T-helper 1 cell treated with Interleukin-12 subunit alpha and Interleukin-12 subunit beta and Interleukin-4 antibody, amounts not matched to agents 30 μg/mL and 1 μg/mL, for 36 hours (primary cell): ENCODE results near the gene TMEM238L.

Experiments used
- H3K27ac Mint-ChIP-seq: one replicate; pipeline ENCODE4 v1.8.0; 2021; ENCODE audit warnings: mild to moderate bottlenecking, mixed read lengths
- H3K27me3 Mint-ChIP-seq: one replicate; pipeline ENCODE4 v1.8.0; 2021; ENCODE audit warnings: low read depth, mixed read lengths
- H3K36me3 Mint-ChIP-seq: one replicate; pipeline ENCODE4 v1.8.0; 2021; ENCODE audit warnings: low read depth, mixed read lengths
- H3K4me1 Mint-ChIP-seq: one replicate; pipeline ENCODE4 v1.8.0; 2021; ENCODE audit warnings: low read depth, mixed read lengths
- H3K4me3 Mint-ChIP-seq: one replicate; pipeline ENCODE4 v1.8.0; 2021; ENCODE audit warnings: mild to moderate bottlenecking, moderate library complexity, mixed read lengths
- H3K9me3 Mint-ChIP-seq: one replicate; pipeline ENCODE4 v1.8.0; 2021; ENCODE audit warnings: mixed read lengths

TMEM238L gene

DNA sequence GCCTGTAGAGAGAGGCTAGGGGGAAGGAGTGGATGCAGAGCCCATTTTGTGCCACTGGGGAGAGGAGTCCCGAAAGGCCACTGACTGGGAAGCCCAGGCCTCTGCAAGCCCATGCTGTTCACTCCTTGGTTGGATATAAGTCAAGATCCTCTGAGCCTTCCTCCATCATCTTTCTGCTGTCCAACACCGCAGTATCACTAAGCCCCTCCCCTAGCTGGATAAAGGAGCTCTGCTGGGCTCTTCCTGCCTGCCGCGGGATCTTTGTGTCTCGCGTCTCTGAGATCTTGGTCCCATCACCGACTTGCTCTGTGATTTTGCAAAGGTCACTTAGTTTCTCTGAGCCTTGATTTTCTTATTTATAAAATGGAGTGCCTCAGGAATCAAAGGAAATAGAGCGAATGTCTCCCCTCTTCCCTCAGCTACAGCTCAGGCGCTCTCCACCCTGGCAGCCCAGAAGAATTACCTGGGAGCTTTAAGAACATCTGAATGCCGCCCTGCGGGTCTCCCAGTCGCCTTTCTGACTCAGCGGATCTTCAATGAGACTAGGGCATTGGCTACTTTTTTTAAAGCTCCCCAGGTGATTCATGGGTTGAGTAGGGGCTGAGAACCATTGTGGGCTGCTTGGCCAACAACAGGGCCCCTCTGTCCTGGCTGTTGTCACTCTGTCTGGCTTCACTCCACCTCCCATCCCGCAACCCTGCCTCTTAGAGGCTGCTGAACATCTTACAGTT lies 48.9 kb downstream of the TMEM238L start:
- no peaks in the 10 kb centered on the region for H3K4me1 Mint-ChIP-seq
- H3K9me3 Mint-ChIP-seq = no peaks in the 10 kb centered on the region
- no peak overlapping the region for H3K27ac Mint-ChIP-seq
- peaks cover 4% of the 10 kb centered on the region for H3K27me3 Mint-ChIP-seq
- H3K4me3 Mint-ChIP-seq = no peak overlapping the region
- no peaks in the 10 kb centered on the region for H3K36me3 Mint-ChIP-seq

DNA sequence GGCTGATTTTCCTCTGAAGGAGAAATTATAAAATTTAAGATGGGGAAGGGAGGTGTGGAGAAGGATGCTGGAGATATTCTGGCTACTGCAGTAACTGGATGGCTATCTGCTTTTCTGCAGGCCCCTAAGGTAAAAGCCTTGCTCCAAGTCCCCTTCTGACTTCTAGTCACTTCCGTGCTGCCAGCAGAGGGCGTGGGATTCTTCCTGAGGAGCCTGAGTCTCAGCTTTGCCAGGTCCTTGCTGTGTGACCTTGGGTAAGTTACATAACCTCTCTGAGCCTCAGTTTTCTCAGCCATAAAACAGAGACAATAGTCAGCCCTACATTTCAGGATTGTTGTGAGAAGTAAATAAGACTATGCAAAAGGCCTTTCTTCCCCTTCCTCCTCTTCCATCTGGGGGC lies 49.8 kb downstream of the TMEM238L start:
- no peaks in the 10 kb centered on the region for H3K36me3 Mint-ChIP-seq
- H3K4me1 Mint-ChIP-seq = no peaks in the 10 kb centered on the region
- peaks cover 4% of the 10 kb centered on the region for H3K27me3 Mint-ChIP-seq
- no peaks in the 10 kb centered on the region for H3K9me3 Mint-ChIP-seq
- H3K4me3 Mint-ChIP-seq = no peak overlapping the region
- no peak overlapping the region for H3K27ac Mint-ChIP-seq

GRCh38 chr17:10752696-10753095 lies 51.2 kb downstream of the TMEM238L start:
- H3K27ac Mint-ChIP-seq = no peak overlapping the region
- H3K9me3 Mint-ChIP-seq = no peaks in the 10 kb centered on the region
- no peak overlapping the region for H3K4me3 Mint-ChIP-seq
- no peaks in the 10 kb centered on the region for H3K36me3 Mint-ChIP-seq
- H3K4me1 Mint-ChIP-seq = no peaks in the 10 kb centered on the region
- peaks cover 4% of the 10 kb centered on the region for H3K27me3 Mint-ChIP-seq

DNA sequence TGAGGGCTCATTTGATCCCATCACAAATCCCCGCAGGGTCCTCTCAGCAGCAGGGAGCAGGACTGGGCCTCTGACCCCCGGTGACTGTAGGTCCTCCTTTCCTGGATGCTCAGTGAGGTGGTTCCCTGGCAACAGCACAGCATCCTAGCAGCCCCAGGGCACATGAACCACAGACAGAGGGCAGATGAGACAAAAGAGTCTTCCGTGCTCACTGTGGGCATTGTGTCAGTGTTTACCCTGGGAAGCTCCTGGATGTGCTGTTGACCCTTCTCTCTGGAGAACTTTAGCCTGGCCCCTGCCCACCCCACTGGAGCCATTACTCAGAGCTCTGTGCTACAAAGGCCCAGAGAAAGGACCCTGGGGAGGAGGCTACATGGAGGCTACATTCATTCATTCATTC lies 52.3 kb downstream of the TMEM238L start:
- Mint-ChIP-seq H3K36me3 (no peaks in the 10 kb centered on the region), H3K27ac (no peak overlapping the region), H3K27me3 (peaks cover 4% of the 10 kb centered on the region), H3K4me3 (no peak overlapping the region), H3K4me1 (no peaks in the 10 kb centered on the region), H3K9me3 (no peaks in the 10 kb centered on the region)

GRCh38 chr17:10750210-10750609 lies 53.7 kb downstream of the TMEM238L start:
- no peak overlapping the region for H3K4me3 Mint-ChIP-seq
- H3K27me3 Mint-ChIP-seq = peaks cover 4% of the 10 kb centered on the region
- H3K4me1 Mint-ChIP-seq = no peaks in the 10 kb centered on the region
- H3K27ac Mint-ChIP-seq = no peak overlapping the region
- H3K36me3 Mint-ChIP-seq = no peaks in the 10 kb centered on the region
- H3K9me3 Mint-ChIP-seq = no peaks in the 10 kb centered on the region

DNA sequence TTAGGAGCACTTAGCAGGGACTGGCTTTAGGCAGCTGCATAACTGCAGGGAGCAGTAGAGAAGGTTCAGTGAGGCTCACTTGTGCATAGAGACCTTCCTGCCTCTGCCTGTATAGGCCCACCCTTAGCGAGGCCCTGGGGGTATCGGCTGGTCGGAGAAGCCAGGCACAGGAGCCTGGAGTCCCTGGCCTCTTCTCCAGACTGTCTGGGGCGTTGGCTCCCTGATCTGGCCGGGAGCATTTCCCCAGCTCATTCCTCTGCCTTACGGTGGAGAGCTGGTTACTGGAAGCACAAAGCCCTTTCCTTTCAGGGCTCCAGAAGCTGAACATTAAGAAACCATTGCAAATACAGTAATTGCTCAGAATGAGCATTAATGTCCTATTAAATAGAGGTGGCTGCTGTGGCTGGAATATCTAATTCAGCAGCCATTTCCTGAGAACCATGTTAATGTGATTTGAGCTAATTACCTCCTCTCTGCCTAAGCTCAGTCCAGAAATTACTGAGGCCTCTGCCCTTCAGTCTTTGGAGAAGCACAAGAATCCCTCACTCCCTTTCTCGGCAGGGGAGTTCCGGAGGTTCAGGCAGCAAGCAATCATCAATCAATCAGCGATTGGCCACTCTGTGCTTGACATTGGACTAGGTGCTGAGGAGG lies 55.2 kb downstream of the TMEM238L start:
- Mint-ChIP-seq H3K9me3 (no peaks in the 10 kb centered on the region), H3K27me3 (peaks cover 9% of the 10 kb centered on the region)

GRCh38 chr17:10745231-10745630 lies 58.7 kb downstream of the TMEM238L start:
- H3K27ac Mint-ChIP-seq = no peak overlapping the region
- H3K9me3 Mint-ChIP-seq = no peaks in the 10 kb centered on the region
- peaks cover 9% of the 10 kb centered on the region for H3K27me3 Mint-ChIP-seq
- no peak overlapping the region for H3K4me3 Mint-ChIP-seq
- H3K36me3 Mint-ChIP-seq = no peaks in the 10 kb centered on the region
- H3K4me1 Mint-ChIP-seq = peaks cover 4% of the 10 kb centered on the region

More for the DNA sequence above, 55.2 kb downstream of the TMEM238L start:
- peaks cover 4% of the 10 kb centered on the region for H3K4me1 Mint-ChIP-seq
- H3K4me3 Mint-ChIP-seq = no peak overlapping the region
- no peaks in the 10 kb centered on the region for H3K36me3 Mint-ChIP-seq
- no peak overlapping the region for H3K27ac Mint-ChIP-seq
